Measurements from ENCODE around the gene LPAR1.

LPAR1 gene

GRCh38 chr9:111029260-111029659 is 9.0 kb downstream of the LPAR1 start:
- no peaks in the 10 kb centered on the region for H3K4me1 Mint-ChIP-seq
- peaks cover 6% of the 10 kb centered on the region for H3K9me3 Mint-ChIP-seq
- no peak overlapping the region for H3K27ac Mint-ChIP-seq
- ATAC-seq (no peak), DNase-seq (no peak)
- H3K4me3 Mint-ChIP-seq: no peak overlapping the region
- no peaks in the 10 kb centered on the region for H3K36me3 Mint-ChIP-seq (ENCODE audit: low read depth)
- H3K27me3 Mint-ChIP-seq: peaks cover 6% of the 10 kb centered on the region

GRCh38 chr9:111027798-111028197 is 10.5 kb downstream of the LPAR1 start:
- no peak overlapping the region for H3K4me3 Mint-ChIP-seq
- peaks cover 5% of the 10 kb centered on the region for H3K27me3 Mint-ChIP-seq
- ATAC-seq (no peak), DNase-seq (no peak)
- H3K4me1 Mint-ChIP-seq: no peaks in the 10 kb centered on the region
- no peaks in the 10 kb centered on the region for H3K36me3 Mint-ChIP-seq (ENCODE audit: low read depth)
- H3K9me3 Mint-ChIP-seq: peaks cover 13% of the 10 kb centered on the region
- no peak overlapping the region for H3K27ac Mint-ChIP-seq

- H3K27me3 Mint-ChIP-seq: no peaks in the 10 kb centered on the region
- H3K27ac Mint-ChIP-seq: no peak overlapping the region
- H3K4me1 Mint-ChIP-seq: no peaks in the 10 kb centered on the region
- ATAC-seq (no peak), DNase-seq (no peak)
- H3K9me3 Mint-ChIP-seq: peaks cover 13% of the 10 kb centered on the region
- H3K36me3 Mint-ChIP-seq (ENCODE audit: low read depth): no peaks in the 10 kb centered on the region
- no peak overlapping the region for H3K4me3 Mint-ChIP-seq
Observed at GRCh38 chr9:111023128-111023527, 15.1 kb downstream of the LPAR1 start.

- ATAC-seq: no peak
- DNase-seq: no peak
- no peaks in the 10 kb centered on the region for H3K36me3 Mint-ChIP-seq (ENCODE audit: low read depth)
- no peak overlapping the region for H3K27ac Mint-ChIP-seq
- no peaks in the 10 kb centered on the region for H3K4me1 Mint-ChIP-seq
- H3K9me3 Mint-ChIP-seq: peaks cover 13% of the 10 kb centered on the region
- H3K4me3 Mint-ChIP-seq: no peak overlapping the region
- no peaks in the 10 kb centered on the region for H3K27me3 Mint-ChIP-seq
Observed at GRCh38 chr9:111020594-111020993, 17.7 kb downstream of the LPAR1 start.

- Mint-ChIP-seq H3K36me3 (ENCODE audit: low read depth) (no peaks in the 10 kb centered on the region), H3K9me3 (no peaks in the 10 kb centered on the region), H3K27ac (no peak overlapping the region), H3K4me1 (no peaks in the 10 kb centered on the region), H3K4me3 (no peak overlapping the region), H3K27me3 (no peaks in the 10 kb centered on the region)
- ATAC-seq: no peak
- DNase-seq: no peak
Observed at GRCh38 chr9:111016426-111017045, 21.7 kb downstream of the LPAR1 start.

GRCh38 chr9:111016016-111016415 is 22.3 kb downstream of the LPAR1 start:
- H3K27ac Mint-ChIP-seq: no peak overlapping the region
- no peaks in the 10 kb centered on the region for H3K27me3 Mint-ChIP-seq
- ATAC-seq: no peak
- no peaks in the 10 kb centered on the region for H3K36me3 Mint-ChIP-seq (ENCODE audit: low read depth)
- H3K4me1 Mint-ChIP-seq: no peaks in the 10 kb centered on the region
- DNase-seq: no peak
- H3K9me3 Mint-ChIP-seq: no peaks in the 10 kb centered on the region
- H3K4me3 Mint-ChIP-seq: no peak overlapping the region

- ATAC-seq (no peak), DNase-seq (no peak)
- Mint-ChIP-seq H3K36me3 (ENCODE audit: low read depth) (no peaks in the 10 kb centered on the region), H3K27me3 (no peaks in the 10 kb centered on the region), H3K4me1 (no peaks in the 10 kb centered on the region), H3K4me3 (no peak overlapping the region), H3K27ac (no peak overlapping the region), H3K9me3 (no peaks in the 10 kb centered on the region)
Observed at GRCh38 chr9:111013707-111014106, 24.6 kb downstream of the LPAR1 start.

GRCh38 chr9:111013250-111013649 is 25.0 kb downstream of the LPAR1 start:
- no peaks in the 10 kb centered on the region for H3K4me1 Mint-ChIP-seq
- no peaks in the 10 kb centered on the region for H3K9me3 Mint-ChIP-seq
- no peak for DNase-seq
- H3K27ac Mint-ChIP-seq: no peak overlapping the region
- no peak overlapping the region for H3K4me3 Mint-ChIP-seq
- H3K27me3 Mint-ChIP-seq: no peaks in the 10 kb centered on the region
- ATAC-seq: no peak
- no peaks in the 10 kb centered on the region for H3K36me3 Mint-ChIP-seq (ENCODE audit: low read depth)

GRCh38 chr9:111008158-111009075 is 29.9 kb downstream of the LPAR1 start:
- H3K36me3 Mint-ChIP-seq (ENCODE audit: low read depth): no peaks in the 10 kb centered on the region
- DNase-seq (no peak), ATAC-seq (no peak)
- no peaks in the 10 kb centered on the region for H3K4me1 Mint-ChIP-seq
- no peak overlapping the region for H3K4me3 Mint-ChIP-seq
- no peaks in the 10 kb centered on the region for H3K27me3 Mint-ChIP-seq
- H3K27ac Mint-ChIP-seq: no peak overlapping the region
- H3K9me3 Mint-ChIP-seq: no peaks in the 10 kb centered on the region

- Mint-ChIP-seq H3K4me3 (no peak overlapping the region), H3K9me3 (no peaks in the 10 kb centered on the region), H3K27ac (no peak overlapping the region), H3K4me1 (no peaks in the 10 kb centered on the region), H3K27me3 (no peaks in the 10 kb centered on the region), H3K36me3 (ENCODE audit: low read depth) (no peaks in the 10 kb centered on the region)
- DNase-seq: no peak
- no peak for ATAC-seq
Observed at GRCh38 chr9:111005746-111006470, 32.4 kb downstream of the LPAR1 start.

GRCh38 chr9:111004936-111005335 is 33.3 kb downstream of the LPAR1 start:
- ATAC-seq: no peak
- H3K4me3 Mint-ChIP-seq: no peak overlapping the region
- no peaks in the 10 kb centered on the region for H3K4me1 Mint-ChIP-seq
- no peak for DNase-seq
- H3K27me3 Mint-ChIP-seq: no peaks in the 10 kb centered on the region
- no peaks in the 10 kb centered on the region for H3K36me3 Mint-ChIP-seq (ENCODE audit: low read depth)
- no peak overlapping the region for H3K27ac Mint-ChIP-seq
- H3K9me3 Mint-ChIP-seq: no peaks in the 10 kb centered on the region

- Mint-ChIP-seq H3K9me3 (no peaks in the 10 kb centered on the region), H3K4me1 (no peaks in the 10 kb centered on the region), H3K4me3 (no peak overlapping the region), H3K27ac (no peak overlapping the region), H3K36me3 (ENCODE audit: low read depth) (no peaks in the 10 kb centered on the region), H3K27me3 (no peaks in the 10 kb centered on the region)
- ATAC-seq (no peak), DNase-seq (no peak)
Observed at GRCh38 chr9:111003182-111003581, 35.1 kb downstream of the LPAR1 start.

- no peak for ATAC-seq
- no peak for DNase-seq
- Mint-ChIP-seq H3K27ac (no peak overlapping the region), H3K27me3 (no peaks in the 10 kb centered on the region), H3K36me3 (ENCODE audit: low read depth) (no peaks in the 10 kb centered on the region), H3K9me3 (no peaks in the 10 kb centered on the region), H3K4me1 (no peaks in the 10 kb centered on the region), H3K4me3 (no peak overlapping the region)
Observed at GRCh38 chr9:111001526-111001925, 36.7 kb downstream of the LPAR1 start.

GRCh38 chr9:111000202-111000601 is 38.1 kb downstream of the LPAR1 start:
- DNase-seq: no peak
- no peak for ATAC-seq
- Mint-ChIP-seq H3K4me3 (no peak overlapping the region), H3K4me1 (no peaks in the 10 kb centered on the region), H3K9me3 (no peaks in the 10 kb centered on the region), H3K27me3 (no peaks in the 10 kb centered on the region), H3K27ac (no peak overlapping the region), H3K36me3 (ENCODE audit: low read depth) (no peaks in the 10 kb centered on the region)

GRCh38 chr9:110999379-110999778 is 38.9 kb downstream of the LPAR1 start:
- ATAC-seq (no peak), DNase-seq (no peak)
- Mint-ChIP-seq H3K9me3 (no peaks in the 10 kb centered on the region), H3K27ac (no peak overlapping the region), H3K4me1 (no peaks in the 10 kb centered on the region), H3K4me3 (no peak overlapping the region), H3K36me3 (ENCODE audit: low read depth) (no peaks in the 10 kb centered on the region), H3K27me3 (no peaks in the 10 kb centered on the region)
